ENCODE measurements around the gene LGR6.

DNA sequence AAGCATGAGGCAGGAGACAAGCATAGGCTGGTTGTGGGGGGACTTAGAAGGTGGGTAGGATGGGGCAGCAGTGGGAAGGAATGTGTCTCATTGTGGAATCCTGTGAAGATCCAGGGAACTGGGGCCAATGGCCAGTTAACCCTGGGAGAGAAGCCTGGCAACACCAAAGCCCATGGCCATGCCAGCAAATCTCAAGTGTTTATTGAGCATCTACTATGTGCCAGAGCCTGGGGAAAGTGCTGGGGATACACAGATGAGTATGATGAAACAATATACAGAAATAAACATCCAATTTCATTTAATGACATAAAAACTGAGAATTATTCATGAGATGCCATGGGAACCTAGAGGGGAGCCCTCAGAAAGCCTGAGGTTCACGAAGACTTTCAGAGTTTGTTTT, 17.4 kb downstream of the LGR6 start:
- TF ChIP-seq ZNF274 (IDR thresholded peaks at IDR 0.05; ENCODE audit: low read depth, low read length) = no peak
- no peak for TF ChIP-seq YY1 (IDR thresholded peaks at IDR 0.05; ENCODE audit: insufficient read depth, insufficient read length)
- TF ChIP-seq SUZ12 (IDR thresholded peaks at IDR 0.05; ENCODE audit: extremely low read depth, insufficient read depth, insufficient read length) = no peak

Measured in NT2/D1 (cell line).